GM23338 (cell line): Measurements from ENCODE around the gene SPI1.

Experiments
- CREB1 ChIP-seq: fragments of 250-450 bp; sonication (Bioruptor Pico); IDR thresholded peaks from 2 replicates; pipeline ENCODE4 v1.5.0; 2020; ENCODE audit warnings: low read depth, mild to moderate bottlenecking, moderate library complexity
- CTCF ChIP-seq, 2 experiments: fragments of 200-600 bp in 1 of 2; sonication (generic) in 1 of 2; conservative IDR thresholded peaks; 2 replicates each; pipeline versions ENCODE4 v1.5.1 to v1.6.1; 2016 to 2017; ENCODE audit warnings: antibody characterized with exemption in 2 of 2, low read depth in 2 of 2, mild to moderate bottlenecking in 2 of 2, moderate library complexity in 1 of 2
- ETS1 ChIP-seq: IDR thresholded peaks from 2 replicates; pipeline ENCODE4 v1.6.1; 2016; ENCODE audit warnings: antibody characterized with exemption
- EZH2 ChIP-seq: fragments of 200-600 bp; sonication (generic); IDR thresholded peaks from one replicate; pipeline ENCODE4 v1.8.0; 2017; ENCODE audit warnings: antibody characterized with exemption, mild to moderate bottlenecking, low read depth; ENCODE audit not compliant: unreplicated experiment
- EZH2phosphoT487 ChIP-seq: fragments of 200-600 bp; sonication (generic); IDR thresholded peaks from one replicate; pipeline ENCODE4 v1.8.1; 2018; ENCODE audit warnings: antibody characterized with exemption; ENCODE audit not compliant: unreplicated experiment
- POLR2AphosphoS5 ChIP-seq: IDR thresholded peaks from 2 replicates; pipeline ENCODE4 v1.6.1; 2016; ENCODE audit warnings: antibody characterized with exemption, low read depth
- STAT1 ChIP-seq: IDR thresholded peaks from one replicate; pipeline ENCODE4 v1.6.1; 2016; ENCODE audit warnings: antibody characterized with exemption; ENCODE audit not compliant: unreplicated experiment
- ZNF114 ChIP-seq: fragments of 250-450 bp; sonication (Bioruptor Pico); IDR thresholded peaks from 2 replicates; pipeline ENCODE4 v1.5.0; 2020; ENCODE audit warnings: mild to moderate bottlenecking, moderate library complexity
- ZNF462 ChIP-seq: fragments of 250-450 bp; sonication (Bioruptor Pico); IDR thresholded peaks from 2 replicates; pipeline ENCODE4 v1.5.0; 2020; ENCODE audit warnings: mild to moderate bottlenecking, moderate library complexity
- TF ChIP-seq, protein P1 (sequence below): IDR thresholded peaks from one replicate; pipeline ENCODE4 v1.6.1; 2018; ENCODE audit warnings: antibody characterized with exemption; ENCODE audit not compliant: unreplicated experiment

DNA sequence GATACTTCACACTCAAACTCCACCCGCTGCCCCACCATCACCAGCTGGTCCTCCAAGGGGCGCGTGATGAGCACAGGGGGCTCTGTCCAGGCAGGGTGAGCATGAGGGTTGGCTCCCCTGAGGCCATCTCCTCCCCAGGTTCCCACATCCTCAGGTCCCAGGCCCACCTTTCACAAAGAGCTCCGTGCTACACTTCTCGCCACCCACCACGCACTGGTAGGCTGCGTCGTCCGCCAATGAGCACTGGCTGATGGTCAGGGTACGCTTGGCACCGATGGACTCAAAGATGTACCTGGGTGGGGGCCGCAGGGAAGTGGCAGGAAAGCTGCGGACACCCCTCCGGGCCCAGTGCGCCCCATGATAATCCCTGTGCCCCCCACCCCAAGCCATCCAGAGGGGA is 35.5 kb downstream of the SPI1 start:
- TF ChIP-seq CTCF (conservative IDR thresholded peaks at IDR 0.05; ENCODE audit: low read depth in 2 of 2) (no peak), EZH2 (no peak), CREB1 (CRISPR knock-in tag) (no peak), EZH2phosphoT487 (no peak), POLR2AphosphoS5 (no peak), ZNF462 (CRISPR knock-in tag) (no peak), ZNF114 (CRISPR knock-in tag) (no peak), STAT1 (no peak), ETS1 (no peak)
- TF ChIP-seq, protein P1, sequence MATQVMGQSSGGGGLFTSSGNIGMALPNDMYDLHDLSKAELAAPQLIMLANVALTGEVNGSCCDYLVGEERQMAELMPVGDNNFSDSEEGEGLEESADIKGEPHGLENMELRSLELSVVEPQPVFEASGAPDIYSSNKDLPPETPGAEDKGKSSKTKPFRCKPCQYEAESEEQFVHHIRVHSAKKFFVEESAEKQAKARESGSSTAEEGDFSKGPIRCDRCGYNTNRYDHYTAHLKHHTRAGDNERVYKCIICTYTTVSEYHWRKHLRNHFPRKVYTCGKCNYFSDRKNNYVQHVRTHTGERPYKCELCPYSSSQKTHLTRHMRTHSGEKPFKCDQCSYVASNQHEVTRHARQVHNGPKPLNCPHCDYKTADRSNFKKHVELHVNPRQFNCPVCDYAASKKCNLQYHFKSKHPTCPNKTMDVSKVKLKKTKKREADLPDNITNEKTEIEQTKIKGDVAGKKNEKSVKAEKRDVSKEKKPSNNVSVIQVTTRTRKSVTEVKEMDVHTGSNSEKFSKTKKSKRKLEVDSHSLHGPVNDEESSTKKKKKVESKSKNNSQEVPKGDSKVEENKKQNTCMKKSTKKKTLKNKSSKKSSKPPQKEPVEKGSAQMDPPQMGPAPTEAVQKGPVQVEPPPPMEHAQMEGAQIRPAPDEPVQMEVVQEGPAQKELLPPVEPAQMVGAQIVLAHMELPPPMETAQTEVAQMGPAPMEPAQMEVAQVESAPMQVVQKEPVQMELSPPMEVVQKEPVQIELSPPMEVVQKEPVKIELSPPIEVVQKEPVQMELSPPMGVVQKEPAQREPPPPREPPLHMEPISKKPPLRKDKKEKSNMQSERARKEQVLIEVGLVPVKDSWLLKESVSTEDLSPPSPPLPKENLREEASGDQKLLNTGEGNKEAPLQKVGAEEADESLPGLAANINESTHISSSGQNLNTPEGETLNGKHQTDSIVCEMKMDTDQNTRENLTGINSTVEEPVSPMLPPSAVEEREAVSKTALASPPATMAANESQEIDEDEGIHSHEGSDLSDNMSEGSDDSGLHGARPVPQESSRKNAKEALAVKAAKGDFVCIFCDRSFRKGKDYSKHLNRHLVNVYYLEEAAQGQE: no peak
